ENCODE results near the gene PLSCR1.
"Not testable (repeated sequence)": the region's sequence is repeated elsewhere in the genome, so short reads cannot be mapped to it uniquely, and the experiment has no call there.

The PLSCR1 gene

DNA sequence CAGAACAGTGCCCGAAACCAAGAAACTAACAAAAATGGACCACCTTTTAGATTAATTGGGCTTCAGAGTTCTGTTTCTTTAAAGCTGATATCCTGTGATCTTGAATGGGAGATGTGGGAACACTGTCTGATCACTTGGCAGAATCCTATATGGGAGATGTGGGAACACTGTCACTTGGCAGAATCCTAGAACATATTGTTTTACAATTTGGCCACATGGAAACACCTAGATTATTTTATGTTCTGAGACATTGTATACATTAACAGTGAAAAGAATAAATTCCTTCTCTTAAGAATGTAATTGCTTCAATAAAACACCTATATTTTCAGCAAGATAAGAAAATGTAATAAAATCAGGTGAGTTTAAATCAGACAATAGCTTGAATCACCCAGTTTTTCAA, 44.7 kb downstream of the PLSCR1 start:
- Histone ChIP-seq H3K36me3 (ENCODE audit: insufficient read depth, low read length) (no peaks in the 10 kb centered on the region), H3K4me3 (ENCODE audit: low read depth, low read length) (no peak overlapping the region), H3K4me1 (ENCODE audit: control insufficient read depth, insufficient read depth, low read length, unreplicated experiment) (peaks cover 27% of the 10 kb centered on the region), H2AFZ (ENCODE audit: low read length, unreplicated experiment) (no peak overlapping the region), H3K27ac (ENCODE audit: low read depth, low read length) (no peak overlapping the region), H3K79me2 (ENCODE audit: control insufficient read depth, insufficient read depth, low read length, unreplicated experiment) (no peaks in the 10 kb centered on the region), H3K27me3 (ENCODE audit: insufficient read depth, low read length) (no peaks in the 10 kb centered on the region)

DNA sequence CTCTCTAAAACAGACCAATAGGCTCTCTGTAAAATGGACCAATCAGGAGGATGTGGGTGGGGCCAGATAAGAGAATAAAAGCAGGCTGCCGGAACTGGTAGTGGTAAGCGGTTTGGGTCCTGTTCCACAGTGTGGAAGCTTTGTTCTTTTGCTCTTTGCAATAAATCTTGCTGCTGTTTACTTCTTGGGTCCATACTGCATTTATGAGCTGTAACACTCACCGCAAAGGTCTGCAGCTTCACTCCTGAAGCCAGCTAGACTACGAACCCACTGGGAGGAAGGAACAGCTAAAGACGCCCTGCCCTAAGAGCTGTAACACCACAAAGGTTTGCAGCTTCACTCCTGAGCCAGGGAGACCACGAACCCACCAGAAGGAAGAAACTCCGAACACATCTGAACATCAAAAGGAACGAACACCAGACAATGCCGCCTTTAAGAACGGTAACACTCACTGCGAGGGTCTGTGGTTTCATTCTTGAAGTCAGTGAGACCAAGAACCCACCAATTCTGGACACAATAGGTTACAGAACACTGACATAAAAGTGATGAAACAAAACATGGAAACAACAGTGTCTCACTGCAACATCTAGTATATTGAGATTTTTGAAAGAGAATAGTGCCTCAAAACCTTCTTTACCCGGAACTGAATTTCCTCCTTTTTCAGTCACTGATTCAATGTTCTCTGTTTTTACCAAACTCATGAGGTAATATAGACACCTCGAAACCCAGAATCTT, 46.2 kb downstream of the PLSCR1 start:
- Histone ChIP-seq H2AFZ (ENCODE audit: low read length, unreplicated experiment) (no peak overlapping the region), H3K79me2 (ENCODE audit: control insufficient read depth, insufficient read depth, low read length, unreplicated experiment) (no peaks in the 10 kb centered on the region), H3K4me3 (ENCODE audit: low read depth, low read length) (no peak overlapping the region), H3K27ac (ENCODE audit: low read depth, low read length) (no peak overlapping the region), H3K36me3 (ENCODE audit: insufficient read depth, low read length) (no peaks in the 10 kb centered on the region), H3K27me3 (ENCODE audit: insufficient read depth, low read length) (no peaks in the 10 kb centered on the region), H3K4me1 (ENCODE audit: control insufficient read depth, insufficient read depth, low read length, unreplicated experiment) (peaks cover 23% of the 10 kb centered on the region)

DNA sequence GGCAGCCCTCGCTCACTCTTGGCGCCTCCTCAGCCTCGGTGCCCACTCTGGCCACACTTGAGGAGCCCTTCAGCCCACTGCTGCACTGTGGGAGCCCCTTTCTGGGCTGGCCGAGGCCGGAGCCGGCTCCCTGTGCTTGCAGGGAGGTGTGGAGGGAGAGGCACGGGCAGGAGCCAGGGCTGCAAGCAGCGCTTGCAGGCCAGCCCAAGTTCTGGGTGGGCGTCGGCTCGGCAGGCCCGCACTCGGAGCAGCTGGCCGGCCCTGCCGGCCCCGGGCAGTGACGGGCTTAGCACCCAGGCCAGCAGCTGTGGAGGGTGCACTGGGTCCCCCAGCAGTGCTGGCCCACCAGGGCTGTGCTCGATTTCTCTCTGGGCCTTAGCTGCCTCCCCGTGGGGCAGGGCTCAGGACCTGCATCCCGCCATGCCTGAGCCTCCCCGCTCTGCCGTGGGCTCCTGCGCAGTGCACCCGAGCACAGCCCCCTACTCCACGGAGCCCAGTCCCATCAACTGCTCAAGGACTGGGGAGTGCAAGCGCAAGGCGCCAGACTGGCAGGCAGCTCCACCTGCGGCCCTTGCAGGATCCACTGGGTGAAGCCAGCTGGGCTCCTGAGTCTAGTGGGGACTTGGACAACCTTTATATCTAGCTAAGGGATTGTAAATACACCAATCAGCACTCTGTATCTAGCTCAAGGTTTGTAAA, 47.1 kb downstream of the PLSCR1 start:
- H3K4me3 ChIP-seq (ENCODE audit: low read depth, low read length); H3K27ac ChIP-seq (ENCODE audit: low read depth, low read length); H3K36me3 ChIP-seq (ENCODE audit: insufficient read depth, low read length); H3K79me2 ChIP-seq (ENCODE audit: control insufficient read depth, insufficient read depth, low read length, unreplicated experiment); H3K27me3 ChIP-seq (ENCODE audit: insufficient read depth, low read length); H2AFZ ChIP-seq (ENCODE audit: low read length, unreplicated experiment): not testable (repeated sequence)
- peaks cover 15% of the 10 kb centered on the region for H3K4me1 ChIP-seq (ENCODE audit: control insufficient read depth, insufficient read depth, low read length, unreplicated experiment)

DNA sequence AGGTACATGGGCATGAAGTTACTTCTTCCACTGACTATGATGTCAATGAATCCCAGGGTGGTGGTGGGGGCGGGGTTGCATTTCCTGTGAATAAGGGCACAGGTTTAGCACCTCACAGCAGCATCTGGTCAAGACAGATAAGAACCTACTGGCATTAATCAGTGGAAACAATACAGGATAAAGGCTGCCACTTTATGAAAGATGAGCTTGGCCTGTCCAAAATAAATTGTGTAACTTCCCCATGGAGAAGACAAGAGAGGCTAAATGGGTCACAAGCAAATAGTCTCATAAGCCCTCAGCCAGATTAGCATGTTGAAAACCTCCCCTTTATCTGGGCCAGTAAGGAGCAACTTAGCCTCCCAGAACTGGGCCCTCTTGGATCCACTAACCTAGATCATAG, 47.7 kb downstream of the PLSCR1 start:
- H3K27ac ChIP-seq (ENCODE audit: low read depth, low read length) = no peak overlapping the region
- H3K79me2 ChIP-seq (ENCODE audit: control insufficient read depth, insufficient read depth, low read length, unreplicated experiment) = no peaks in the 10 kb centered on the region
- no peaks in the 10 kb centered on the region for H3K27me3 ChIP-seq (ENCODE audit: insufficient read depth, low read length)
- H3K4me1 ChIP-seq (ENCODE audit: control insufficient read depth, insufficient read depth, low read length, unreplicated experiment) = peaks cover 19% of the 10 kb centered on the region
- no peak overlapping the region for H2AFZ ChIP-seq (ENCODE audit: low read length, unreplicated experiment)
- no peak overlapping the region for H3K4me3 ChIP-seq (ENCODE audit: low read depth, low read length)
- no peaks in the 10 kb centered on the region for H3K36me3 ChIP-seq (ENCODE audit: insufficient read depth, low read length)

DNA sequence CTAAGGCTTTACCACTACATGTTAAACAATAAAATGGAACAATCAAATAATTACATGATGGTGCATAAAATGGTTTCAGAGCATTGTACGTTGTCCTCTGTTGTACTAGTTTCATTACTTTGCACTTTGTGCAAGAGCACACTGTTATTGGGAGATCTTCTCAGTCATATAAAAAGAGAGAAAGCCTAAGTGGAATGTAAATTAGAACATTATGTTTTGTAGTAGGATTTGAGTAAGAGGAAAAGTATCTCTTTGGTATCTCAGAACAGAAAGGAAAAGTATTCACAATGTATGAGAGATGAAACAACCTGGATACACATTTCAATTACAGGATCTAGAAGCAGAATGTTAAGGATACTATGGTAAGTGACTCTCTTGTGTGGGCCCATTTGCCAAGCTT, 48.2 kb downstream of the PLSCR1 start:
- Histone ChIP-seq H3K4me3 (ENCODE audit: low read depth, low read length) (no peak overlapping the region), H3K36me3 (ENCODE audit: insufficient read depth, low read length) (no peaks in the 10 kb centered on the region)

DNA sequence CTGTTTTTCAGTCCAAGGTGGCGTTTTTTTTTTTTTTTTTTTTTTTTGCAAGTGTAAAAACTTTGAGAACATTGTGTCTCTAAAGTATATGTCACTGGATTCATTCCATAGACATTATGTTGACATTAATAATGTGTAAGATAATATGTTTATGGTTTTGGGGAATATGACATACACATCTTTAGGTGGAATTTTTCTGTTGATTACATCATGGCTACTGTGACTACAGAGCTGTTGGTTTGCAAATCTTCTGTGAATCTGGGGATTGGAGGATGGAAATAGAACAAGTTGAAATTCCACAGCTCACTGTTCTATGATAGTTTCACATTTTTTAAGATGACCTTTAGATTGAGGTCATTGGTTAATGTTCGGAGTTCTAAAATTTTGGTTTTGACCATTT, 50.6 kb downstream of the PLSCR1 start:
- peaks cover 23% of the 10 kb centered on the region for H3K4me1 ChIP-seq (ENCODE audit: control insufficient read depth, insufficient read depth, low read length, unreplicated experiment)
- H2AFZ ChIP-seq (ENCODE audit: low read length, unreplicated experiment) = no peak overlapping the region
- no peaks in the 10 kb centered on the region for H3K79me2 ChIP-seq (ENCODE audit: control insufficient read depth, insufficient read depth, low read length, unreplicated experiment)
- H3K27me3 ChIP-seq (ENCODE audit: insufficient read depth, low read length) = no peaks in the 10 kb centered on the region
- H3K36me3 ChIP-seq (ENCODE audit: insufficient read depth, low read length) = no peaks in the 10 kb centered on the region
- H3K4me3 ChIP-seq (ENCODE audit: low read depth, low read length) = no peak overlapping the region
- peak overlapping the region; percentile 61 for H3K27ac ChIP-seq (ENCODE audit: low read depth, low read length)

More for the DNA sequence above, 48.2 kb downstream of the PLSCR1 start:
- H3K27ac ChIP-seq (ENCODE audit: low read depth, low read length) = no peak overlapping the region
- H3K79me2 ChIP-seq (ENCODE audit: control insufficient read depth, insufficient read depth, low read length, unreplicated experiment) = no peaks in the 10 kb centered on the region
- no peaks in the 10 kb centered on the region for H3K27me3 ChIP-seq (ENCODE audit: insufficient read depth, low read length)
- no peak overlapping the region for H2AFZ ChIP-seq (ENCODE audit: low read length, unreplicated experiment)
- peaks cover 23% of the 10 kb centered on the region for H3K4me1 ChIP-seq (ENCODE audit: control insufficient read depth, insufficient read depth, low read length, unreplicated experiment)

DNA sequence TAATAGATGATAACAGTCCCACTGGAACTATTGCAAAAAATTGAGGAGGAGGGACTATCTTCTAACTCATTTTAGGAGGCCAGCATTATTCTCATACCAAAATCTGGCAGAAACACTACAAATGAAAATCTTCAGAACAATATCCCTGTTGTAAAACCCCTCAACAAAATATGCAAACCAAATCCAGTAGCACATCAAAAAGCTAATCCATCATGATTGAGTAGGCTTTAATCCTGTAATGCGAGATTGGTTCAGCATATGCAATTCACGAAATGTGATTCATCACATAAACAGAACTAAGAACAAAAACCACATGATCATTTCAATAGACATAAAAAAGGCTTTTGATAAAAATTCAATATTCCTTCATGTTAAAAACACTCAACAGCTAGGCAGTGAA, 51.2 kb downstream of the PLSCR1 start:
- Histone ChIP-seq H3K4me1 (ENCODE audit: control insufficient read depth, insufficient read depth, low read length, unreplicated experiment) (peaks cover 23% of the 10 kb centered on the region), H3K27ac (ENCODE audit: low read depth, low read length) (peak overlapping the region; percentile 61)

DNA sequence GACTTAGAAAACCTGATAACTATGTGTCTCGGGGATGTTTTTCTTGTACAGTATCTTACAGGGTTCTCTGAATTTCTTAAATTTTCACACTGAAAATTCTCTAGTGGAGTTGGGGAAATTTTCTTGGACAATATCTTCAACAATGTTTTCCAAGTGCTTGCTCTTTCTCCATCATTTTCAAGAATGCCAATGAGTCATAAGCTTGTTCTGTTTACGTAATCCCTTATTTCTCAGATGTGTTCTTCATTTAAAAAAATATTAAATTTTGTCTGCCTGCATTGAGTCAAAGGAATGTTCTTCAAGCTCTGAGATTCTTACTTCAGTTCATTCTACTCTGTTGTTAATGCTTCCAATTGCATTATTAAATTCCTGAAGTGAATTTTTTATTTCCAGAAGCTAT, 53.1 kb downstream of the PLSCR1 start:
- Histone ChIP-seq H3K27me3 (ENCODE audit: insufficient read depth, low read length) (no peaks in the 10 kb centered on the region), H3K36me3 (ENCODE audit: insufficient read depth, low read length) (no peaks in the 10 kb centered on the region), H3K4me3 (ENCODE audit: low read depth, low read length) (no peak overlapping the region), H3K79me2 (ENCODE audit: control insufficient read depth, insufficient read depth, low read length, unreplicated experiment) (no peaks in the 10 kb centered on the region), H3K27ac (ENCODE audit: low read depth, low read length) (peak overlapping the region; percentile 41), H3K4me1 (ENCODE audit: control insufficient read depth, insufficient read depth, low read length, unreplicated experiment) (peaks cover 20% of the 10 kb centered on the region), H2AFZ (ENCODE audit: low read length, unreplicated experiment) (no peak overlapping the region)

More for the DNA sequence above, 51.2 kb downstream of the PLSCR1 start:
- Histone ChIP-seq H3K79me2 (ENCODE audit: control insufficient read depth, insufficient read depth, low read length, unreplicated experiment) (no peaks in the 10 kb centered on the region), H2AFZ (ENCODE audit: low read length, unreplicated experiment) (no peak overlapping the region), H3K4me3 (ENCODE audit: low read depth, low read length) (no peak overlapping the region), H3K27me3 (ENCODE audit: insufficient read depth, low read length) (no peaks in the 10 kb centered on the region), H3K36me3 (ENCODE audit: insufficient read depth, low read length) (no peaks in the 10 kb centered on the region)

DNA sequence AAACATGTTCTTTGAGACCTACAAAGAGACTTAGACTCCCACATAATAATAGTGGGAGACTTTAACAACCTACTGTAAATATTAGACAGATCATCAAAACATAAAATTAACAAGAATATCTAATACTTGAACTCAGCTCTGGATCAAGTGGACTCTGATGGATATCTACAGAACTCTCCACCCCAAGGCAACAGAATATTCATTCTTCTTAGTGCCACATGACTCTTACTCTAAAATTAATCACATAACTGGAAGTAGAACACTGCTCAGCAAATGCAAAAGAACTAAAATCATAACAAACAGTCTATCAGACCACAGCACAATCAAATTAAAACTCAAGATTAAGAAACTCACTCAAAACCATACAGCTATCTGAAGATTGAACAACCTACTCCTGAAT, 59.1 kb downstream of the PLSCR1 start:
- H2AFZ ChIP-seq (ENCODE audit: low read length, unreplicated experiment) = no peak overlapping the region
- no peaks in the 10 kb centered on the region for H3K27me3 ChIP-seq (ENCODE audit: insufficient read depth, low read length)
- H3K36me3 ChIP-seq (ENCODE audit: insufficient read depth, low read length) = no peaks in the 10 kb centered on the region
- H3K4me3 ChIP-seq (ENCODE audit: low read depth, low read length) = no peak overlapping the region
- no peaks in the 10 kb centered on the region for H3K79me2 ChIP-seq (ENCODE audit: control insufficient read depth, insufficient read depth, low read length, unreplicated experiment)
- no peak overlapping the region for H3K27ac ChIP-seq (ENCODE audit: low read depth, low read length)
- no peaks in the 10 kb centered on the region for H3K4me1 ChIP-seq (ENCODE audit: control insufficient read depth, insufficient read depth, low read length, unreplicated experiment)

DNA sequence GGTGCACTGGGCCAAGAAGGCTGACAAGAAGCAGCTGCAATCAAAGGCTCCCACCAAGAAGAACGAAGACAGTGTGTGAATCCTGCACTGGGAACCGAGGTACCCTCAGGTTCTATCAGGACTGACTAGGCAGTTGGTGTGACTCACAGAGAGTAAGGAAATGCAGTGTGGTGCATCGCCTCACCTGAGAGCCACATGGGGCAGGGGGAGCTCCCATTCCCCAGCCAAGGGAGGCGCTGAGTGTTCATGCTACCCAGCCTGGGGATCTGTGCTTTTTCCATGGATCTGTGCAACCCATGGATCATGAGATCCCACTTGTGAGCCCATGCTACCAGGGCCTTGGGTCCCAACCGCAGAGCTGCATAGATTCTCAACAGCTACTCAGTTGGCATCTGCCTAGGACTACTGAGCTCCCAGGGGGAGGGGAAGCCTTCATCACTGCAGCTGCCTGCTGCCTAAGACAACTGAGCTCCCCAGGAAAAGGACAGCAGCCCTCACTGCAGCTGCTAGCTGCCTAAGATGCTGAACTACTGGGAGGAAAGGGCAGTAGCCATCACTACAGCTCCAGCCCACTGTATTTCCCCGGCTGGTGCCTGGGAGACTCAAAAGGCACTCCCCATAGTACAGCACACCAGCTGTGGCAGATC, 68.2 kb downstream of the PLSCR1 start:
- H3K36me3 ChIP-seq (ENCODE audit: insufficient read depth, low read length) = no peaks in the 10 kb centered on the region
- no peak overlapping the region for H3K4me3 ChIP-seq (ENCODE audit: low read depth, low read length)
- H3K27me3 ChIP-seq (ENCODE audit: insufficient read depth, low read length) = no peaks in the 10 kb centered on the region
- H2AFZ ChIP-seq (ENCODE audit: low read length, unreplicated experiment) = no peak overlapping the region
- H3K4me1 ChIP-seq (ENCODE audit: control insufficient read depth, insufficient read depth, low read length, unreplicated experiment) = peaks cover 12% of the 10 kb centered on the region
- H3K27ac ChIP-seq (ENCODE audit: low read depth, low read length) = no peak overlapping the region
- no peaks in the 10 kb centered on the region for H3K79me2 ChIP-seq (ENCODE audit: control insufficient read depth, insufficient read depth, low read length, unreplicated experiment)

DNA sequence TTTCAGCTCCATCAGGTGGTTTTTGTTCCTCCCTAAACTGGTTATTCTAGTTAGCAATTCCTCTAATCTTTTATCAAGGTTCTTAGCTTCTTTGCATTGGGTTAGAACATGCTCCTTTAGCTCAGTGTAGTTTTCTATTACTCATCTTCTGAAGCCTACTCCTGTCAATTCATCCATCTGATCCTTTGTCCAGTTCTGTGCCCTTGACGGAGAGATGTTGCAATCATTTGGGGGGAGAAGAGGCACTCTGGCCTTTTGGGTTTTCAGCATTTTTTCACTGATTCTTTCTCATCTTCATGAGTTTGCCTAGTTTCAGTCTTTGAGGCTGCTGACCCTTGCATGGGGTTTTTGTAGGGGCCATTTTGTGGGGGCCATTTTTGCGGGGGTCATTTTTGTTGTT, 69.4 kb downstream of the PLSCR1 start:
- H3K4me1 ChIP-seq (ENCODE audit: control insufficient read depth, insufficient read depth, low read length, unreplicated experiment) = peaks cover 12% of the 10 kb centered on the region
- not testable (repeated sequence) for H3K27me3 ChIP-seq (ENCODE audit: insufficient read depth, low read length); H3K4me3 ChIP-seq (ENCODE audit: low read depth, low read length); H3K36me3 ChIP-seq (ENCODE audit: insufficient read depth, low read length); H3K27ac ChIP-seq (ENCODE audit: low read depth, low read length); H2AFZ ChIP-seq (ENCODE audit: low read length, unreplicated experiment); H3K79me2 ChIP-seq (ENCODE audit: control insufficient read depth, insufficient read depth, low read length, unreplicated experiment)

All from ACC112 (cell line).